Endothelial cell of umbilical vein (primary cell): ENCODE results near the gene ISM2.

Source experiments
- EZH2 ChIP-seq: IDR thresholded peaks from 2 replicates; pipeline ENCODE4 v1.6.1; 2012; ENCODE audit warnings: borderline replicate concordance, low read depth, mild to moderate bottlenecking, moderate library complexity, low read length, inconsistent platforms; ENCODE audit not compliant: severe bottlenecking
- FOS ChIP-seq: IDR thresholded peaks from 2 replicates; pipeline ENCODE4 v1.6.1; 2011; ENCODE audit warnings: mild to moderate bottlenecking, low read length, moderate library complexity, borderline replicate concordance; ENCODE audit not compliant: insufficient read depth
- GATA2 ChIP-seq: IDR thresholded peaks from 2 replicates; pipeline ENCODE4 v1.7.0; 2011; ENCODE audit warnings: low read depth, mild to moderate bottlenecking, moderate library complexity, mixed read lengths, low read length; ENCODE audit not compliant: insufficient read length, insufficient read depth
- JUN ChIP-seq: IDR thresholded peaks from 2 replicates; pipeline ENCODE4 v1.6.1; 2011; ENCODE audit warnings: borderline replicate concordance, low read depth; ENCODE audit not compliant: insufficient read length, insufficient read depth
- MYC ChIP-seq: IDR thresholded peaks from one replicate; pipeline ENCODE4 v1.6.1; 2011; ENCODE audit warnings: mild to moderate bottlenecking, low read depth, low read length
- POLR2A ChIP-seq: IDR thresholded peaks from 2 replicates; pipeline ENCODE4 v1.6.1; 2012; ENCODE audit warnings: low read depth, mild to moderate bottlenecking, control low read depth, low read length
- POLR2AphosphoS5 ChIP-seq: IDR thresholded peaks from 2 replicates; pipeline ENCODE4 v1.6.1; 2012; ENCODE audit warnings: low read depth, mild to moderate bottlenecking, control low read depth, low read length, moderate library complexity; ENCODE audit not compliant: insufficient read depth
- TF ChIP-seq, protein P1 (sequence below), 2 donors: IDR thresholded peaks; 1 replicate in 1 of 2; 2 replicates in 1 of 2; pipeline ENCODE4 v1.5.1; 2011; ENCODE audit warnings: low read length in 2 of 2, mild to moderate bottlenecking in 2 of 2, moderate library complexity in 2 of 2, control low read depth in 1 of 2, inconsistent platforms in 1 of 2, low read depth in 1 of 2; ENCODE audit not compliant: insufficient read depth in 1 of 2; ENCODE audit errors: extremely low read depth in 1 of 2
- TF ChIP-seq, protein P2 (sequence below): IDR thresholded peaks from 2 replicates; pipeline ENCODE4 v1.6.1; 2011; ENCODE audit not compliant: insufficient read depth, insufficient read length

DNA sequence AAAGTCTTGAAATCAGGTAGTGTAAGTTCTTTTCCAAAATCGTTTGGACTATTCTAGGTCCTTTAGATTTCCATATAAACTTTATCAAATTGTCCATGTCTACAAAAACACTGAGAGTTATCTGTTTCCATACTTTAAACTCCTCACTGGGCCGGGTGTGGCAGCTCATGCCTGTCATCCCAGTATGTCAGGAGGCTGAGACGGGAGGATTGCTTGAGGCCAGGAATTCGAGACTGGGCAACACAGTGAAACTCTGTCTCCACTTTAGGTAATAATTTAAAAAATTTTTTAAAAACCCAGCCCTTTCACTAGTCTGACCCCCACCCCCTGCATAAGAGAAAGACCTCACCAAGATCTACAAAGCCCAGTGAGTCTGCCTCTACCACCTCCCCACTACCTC is 6.4 kb upstream of the ISM2 start:
- TF ChIP-seq, protein P1, sequence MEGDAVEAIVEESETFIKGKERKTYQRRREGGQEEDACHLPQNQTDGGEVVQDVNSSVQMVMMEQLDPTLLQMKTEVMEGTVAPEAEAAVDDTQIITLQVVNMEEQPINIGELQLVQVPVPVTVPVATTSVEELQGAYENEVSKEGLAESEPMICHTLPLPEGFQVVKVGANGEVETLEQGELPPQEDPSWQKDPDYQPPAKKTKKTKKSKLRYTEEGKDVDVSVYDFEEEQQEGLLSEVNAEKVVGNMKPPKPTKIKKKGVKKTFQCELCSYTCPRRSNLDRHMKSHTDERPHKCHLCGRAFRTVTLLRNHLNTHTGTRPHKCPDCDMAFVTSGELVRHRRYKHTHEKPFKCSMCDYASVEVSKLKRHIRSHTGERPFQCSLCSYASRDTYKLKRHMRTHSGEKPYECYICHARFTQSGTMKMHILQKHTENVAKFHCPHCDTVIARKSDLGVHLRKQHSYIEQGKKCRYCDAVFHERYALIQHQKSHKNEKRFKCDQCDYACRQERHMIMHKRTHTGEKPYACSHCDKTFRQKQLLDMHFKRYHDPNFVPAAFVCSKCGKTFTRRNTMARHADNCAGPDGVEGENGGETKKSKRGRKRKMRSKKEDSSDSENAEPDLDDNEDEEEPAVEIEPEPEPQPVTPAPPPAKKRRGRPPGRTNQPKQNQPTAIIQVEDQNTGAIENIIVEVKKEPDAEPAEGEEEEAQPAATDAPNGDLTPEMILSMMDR (IDR thresholded peaks at IDR 0.05; ENCODE audit: extremely low read depth in 1 of 2, insufficient read depth in 1 of 2, low read depth in 1 of 2, low read length in 2 of 2), result no peak
- TF ChIP-seq FOS (no peak), EZH2 (no peak), POLR2AphosphoS5 (no peak), GATA2 (no peak), POLR2A (no peak), MYC (no peak), JUN (no peak)
- TF ChIP-seq, protein P2, sequence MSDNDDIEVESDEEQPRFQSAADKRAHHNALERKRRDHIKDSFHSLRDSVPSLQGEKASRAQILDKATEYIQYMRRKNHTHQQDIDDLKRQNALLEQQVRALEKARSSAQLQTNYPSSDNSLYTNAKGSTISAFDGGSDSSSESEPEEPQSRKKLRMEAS, result no peak
